ENCODE measurements around the gene NXN.

The NXN gene

DNA sequence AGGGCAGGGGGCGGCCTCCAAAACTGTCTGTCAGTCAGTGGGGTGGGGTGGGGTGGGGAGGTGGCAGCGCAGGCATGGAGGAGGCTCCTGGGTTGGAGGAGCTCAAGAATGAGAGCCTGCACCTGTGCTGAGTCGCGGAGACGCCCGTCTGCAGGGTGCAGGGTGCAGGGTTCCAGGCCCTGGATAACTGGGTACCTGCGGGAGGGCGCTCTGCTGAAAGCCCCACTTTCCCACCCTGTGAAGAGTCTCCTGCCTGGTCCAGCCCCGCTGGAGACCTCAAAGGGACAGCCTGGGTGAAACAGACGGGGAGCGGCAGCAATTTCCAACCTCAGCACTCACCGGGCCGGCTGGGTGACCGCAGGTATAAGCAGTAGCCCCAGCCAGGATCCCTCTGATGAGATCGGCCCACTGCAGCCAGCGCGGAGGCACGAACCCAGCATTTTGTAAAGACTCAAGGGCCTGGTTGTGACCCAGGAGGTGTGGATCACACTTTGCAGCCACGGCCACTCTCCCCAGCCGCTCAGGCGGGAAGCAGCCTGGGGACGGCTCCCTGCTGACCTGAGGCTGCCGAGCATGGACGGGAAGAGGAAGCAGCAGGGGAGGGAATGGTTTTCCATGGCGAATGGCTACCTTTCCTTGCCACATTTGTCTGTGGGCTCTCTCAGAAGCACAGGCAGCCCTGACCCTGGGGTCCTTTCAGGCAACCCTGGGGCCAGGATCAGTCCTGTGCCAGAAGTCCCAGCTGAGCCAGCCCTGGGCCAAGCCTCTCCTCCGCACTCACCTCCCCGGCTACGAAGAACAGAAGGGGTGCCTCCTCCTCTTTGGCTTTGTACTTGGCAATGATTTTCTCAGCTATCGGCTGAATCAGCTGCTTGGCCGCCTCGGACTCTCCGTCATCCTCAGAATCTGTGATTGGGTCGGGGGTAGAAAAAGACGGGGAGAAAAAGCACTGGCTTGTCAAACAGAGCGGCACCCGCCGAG lies 176.4 kb downstream of the NXN start:
- in situ Hi-C loops (cut with MboI; ENCODE audit: low pct_unique_long_range_greater_than_20kb, low sequenced_read_pairs, unreplicated experiment) = no loop called here

GRCh38 chr17:802481-802880 lies 177.1 kb downstream of the NXN start:
- no peak for DNase-seq (ENCODE audit: low spot score)
- in situ Hi-C loops (cut with MboI; ENCODE audit: low pct_unique_long_range_greater_than_20kb, low sequenced_read_pairs, unreplicated experiment) = no loop called here
- TF ChIP-seq, protein P1, sequence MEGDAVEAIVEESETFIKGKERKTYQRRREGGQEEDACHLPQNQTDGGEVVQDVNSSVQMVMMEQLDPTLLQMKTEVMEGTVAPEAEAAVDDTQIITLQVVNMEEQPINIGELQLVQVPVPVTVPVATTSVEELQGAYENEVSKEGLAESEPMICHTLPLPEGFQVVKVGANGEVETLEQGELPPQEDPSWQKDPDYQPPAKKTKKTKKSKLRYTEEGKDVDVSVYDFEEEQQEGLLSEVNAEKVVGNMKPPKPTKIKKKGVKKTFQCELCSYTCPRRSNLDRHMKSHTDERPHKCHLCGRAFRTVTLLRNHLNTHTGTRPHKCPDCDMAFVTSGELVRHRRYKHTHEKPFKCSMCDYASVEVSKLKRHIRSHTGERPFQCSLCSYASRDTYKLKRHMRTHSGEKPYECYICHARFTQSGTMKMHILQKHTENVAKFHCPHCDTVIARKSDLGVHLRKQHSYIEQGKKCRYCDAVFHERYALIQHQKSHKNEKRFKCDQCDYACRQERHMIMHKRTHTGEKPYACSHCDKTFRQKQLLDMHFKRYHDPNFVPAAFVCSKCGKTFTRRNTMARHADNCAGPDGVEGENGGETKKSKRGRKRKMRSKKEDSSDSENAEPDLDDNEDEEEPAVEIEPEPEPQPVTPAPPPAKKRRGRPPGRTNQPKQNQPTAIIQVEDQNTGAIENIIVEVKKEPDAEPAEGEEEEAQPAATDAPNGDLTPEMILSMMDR (IDR thresholded peaks at IDR 0.05; ENCODE audit: extremely low read depth, insufficient read depth, missing control alignments) = no peak

More for the DNA sequence above, 176.4 kb downstream of the NXN start:
- TF ChIP-seq, protein P1 (IDR thresholded peaks at IDR 0.05; ENCODE audit: extremely low read depth, insufficient read depth, missing control alignments) = no peak
- no peak for DNase-seq (ENCODE audit: low spot score)

DNA sequence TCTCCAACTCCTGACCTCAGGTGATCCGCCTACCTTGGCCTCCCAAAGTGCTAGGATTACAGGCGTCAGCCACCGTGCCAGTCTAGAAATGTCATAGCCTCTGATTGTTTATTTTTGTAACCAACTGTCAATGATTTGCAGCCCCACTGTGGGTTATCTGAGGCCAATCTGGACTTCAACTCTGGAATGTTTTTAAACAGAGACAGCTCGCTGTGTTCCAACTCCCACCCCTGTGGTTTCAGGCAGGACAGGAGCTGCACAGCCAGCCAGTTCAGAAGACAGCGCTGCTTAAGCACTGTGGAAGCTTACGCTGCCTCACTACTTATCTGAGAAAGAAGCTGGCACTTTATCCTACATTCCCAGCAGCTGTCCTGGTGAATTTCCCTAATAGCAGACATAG lies 177.9 kb downstream of the NXN start:
- no peak for DNase-seq (ENCODE audit: low spot score)
- in situ Hi-C loops (cut with MboI; ENCODE audit: low pct_unique_long_range_greater_than_20kb, low sequenced_read_pairs, unreplicated experiment) = no loop called here
- TF ChIP-seq, protein P1 (IDR thresholded peaks at IDR 0.05; ENCODE audit: extremely low read depth, insufficient read depth, missing control alignments) = no peak

GRCh38 chr17:800446-801242 lies 178.9 kb downstream of the NXN start:
- in situ Hi-C loops (cut with MboI; ENCODE audit: low pct_unique_long_range_greater_than_20kb, low sequenced_read_pairs, unreplicated experiment) = no loop called here
- TF ChIP-seq, protein P1 (IDR thresholded peaks at IDR 0.05; ENCODE audit: extremely low read depth, insufficient read depth, missing control alignments) = no peak
- DNase-seq (ENCODE audit: low spot score) = no peak

- TF ChIP-seq, protein P1 (IDR thresholded peaks at IDR 0.05; ENCODE audit: extremely low read depth, insufficient read depth, missing control alignments) = no peak
- in situ Hi-C loops (cut with MboI; ENCODE audit: low pct_unique_long_range_greater_than_20kb, low sequenced_read_pairs, unreplicated experiment) = no loop called here
Observed at GRCh38 chr17:799261-799660, 180.3 kb downstream of the NXN start.

DNA sequence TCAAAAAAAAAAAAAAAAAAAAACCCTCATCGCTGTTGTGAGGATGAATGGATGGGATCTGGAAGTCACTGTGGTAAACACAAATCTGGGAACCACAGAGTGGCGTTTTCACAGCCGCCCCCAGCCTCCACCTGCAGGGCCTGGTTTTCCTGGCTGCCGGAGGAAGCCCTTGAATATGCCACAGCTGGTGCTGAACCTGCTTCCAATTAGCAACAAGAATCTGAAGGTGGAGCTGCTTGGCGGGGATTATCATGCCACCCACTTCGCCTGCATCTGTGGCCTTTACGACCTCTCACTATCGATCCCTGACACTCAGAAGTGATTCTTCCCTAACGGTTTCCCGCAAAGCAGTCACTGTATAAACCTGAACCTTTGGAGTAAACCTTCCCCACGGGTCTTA lies 181.3 kb downstream of the NXN start:
- DNase-seq (ENCODE audit: low spot score) = no peak
- TF ChIP-seq, protein P1 (IDR thresholded peaks at IDR 0.05; ENCODE audit: extremely low read depth, insufficient read depth, missing control alignments) = no peak
- in situ Hi-C loops (cut with MboI; ENCODE audit: low pct_unique_long_range_greater_than_20kb, low sequenced_read_pairs, unreplicated experiment) = no loop called here

More at GRCh38 chr17:799261-799660, 180.3 kb downstream of the NXN start:
- DNase-seq (ENCODE audit: low spot score) = no peak
